AG10803 (cell line): ENCODE results near the gene ADAMTS9.

ENCODE experiments used
- DNase-seq: peaks from one replicate; pipeline ENCODE4 v3.0.0; 2010; ENCODE audit warnings: low read depth
- H3K4me3 ChIP-seq: 2 replicates; pipeline ENCODE4 v1.5.1; 2011; ENCODE audit warnings: mild to moderate bottlenecking, low read length, control low read depth
- CTCF ChIP-seq: conservative IDR thresholded peaks from 2 replicates; pipeline ENCODE4 v1.5.1; 2011; ENCODE audit warnings: mild to moderate bottlenecking, low read length, control low read depth, inconsistent platforms

Gene ADAMTS9

GRCh38 chr3:64717872-64718613 is 30.2 kb upstream of the ADAMTS9 start:
- no peak for DNase-seq
- no peak overlapping the region for H3K4me3 ChIP-seq
- peak; percentile 60 for TF ChIP-seq CTCF

GRCh38 chr3:64717411-64717810 is 29.6 kb upstream of the ADAMTS9 start:
- no peak overlapping the region for H3K4me3 ChIP-seq
- DNase-seq, result no peak
- no peak for TF ChIP-seq CTCF

- TF ChIP-seq CTCF, result no peak
- H3K4me3 ChIP-seq, result no peak overlapping the region
- DNase-seq, result no peak
These were observed 28.4 kb upstream of the ADAMTS9 start for GRCh38 chr3:64716110-64716710.

- no peak for TF ChIP-seq CTCF
- no peak overlapping the region for H3K4me3 ChIP-seq
- DNase-seq, result no peak
These were observed 27.6 kb upstream of the ADAMTS9 start for GRCh38 chr3:64715211-64715982.

GRCh38 chr3:64708456-64708855 is 20.7 kb upstream of the ADAMTS9 start:
- no peak overlapping the region for H3K4me3 ChIP-seq
- DNase-seq, result no peak
- TF ChIP-seq CTCF, result no peak

- DNase-seq, result no peak
- H3K4me3 ChIP-seq, result no peak overlapping the region
- TF ChIP-seq CTCF, result no peak
These were observed 18.1 kb upstream of the ADAMTS9 start for GRCh38 chr3:64705946-64706345.

- no peak for DNase-seq
- H3K4me3 ChIP-seq, result no peak overlapping the region
- no peak for TF ChIP-seq CTCF
These were observed 9.1 kb upstream of the ADAMTS9 start for GRCh38 chr3:64696896-64697295.
